Activated T-cell treated with anti-CD3 and anti-CD28 coated beads for 4 hours (primary cell): ENCODE measurements around the gene C2CD4A.
A peak's percentile ranks its signal among the peaks of the same experiment; 100 is the strongest.
"Not testable (repeated sequence)": the region's sequence is repeated elsewhere in the genome, so short reads cannot be mapped to it uniquely, and the experiment has no call there.

Experiments
- DNase-seq: peaks from one replicate; pipeline ENCODE4 v3.0.0-alpha.2; 2020

Gene C2CD4A, protein sequence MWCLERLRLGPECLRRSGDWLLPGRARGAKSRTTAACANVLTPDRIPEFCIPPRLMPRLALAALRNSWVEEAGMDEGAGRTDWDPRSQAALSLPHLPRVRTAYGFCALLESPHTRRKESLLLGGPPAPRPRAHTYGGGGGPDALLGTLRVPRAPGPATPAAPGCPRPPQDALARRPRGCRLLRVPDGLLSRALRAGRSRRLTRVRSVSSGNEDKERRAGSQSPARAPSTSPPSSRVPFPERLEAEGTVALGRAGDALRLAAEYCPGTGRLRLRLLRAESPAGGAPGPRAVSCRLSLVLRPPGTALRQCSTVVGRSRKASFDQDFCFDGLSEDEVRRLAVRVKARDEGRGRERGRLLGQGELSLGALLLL

DNA sequence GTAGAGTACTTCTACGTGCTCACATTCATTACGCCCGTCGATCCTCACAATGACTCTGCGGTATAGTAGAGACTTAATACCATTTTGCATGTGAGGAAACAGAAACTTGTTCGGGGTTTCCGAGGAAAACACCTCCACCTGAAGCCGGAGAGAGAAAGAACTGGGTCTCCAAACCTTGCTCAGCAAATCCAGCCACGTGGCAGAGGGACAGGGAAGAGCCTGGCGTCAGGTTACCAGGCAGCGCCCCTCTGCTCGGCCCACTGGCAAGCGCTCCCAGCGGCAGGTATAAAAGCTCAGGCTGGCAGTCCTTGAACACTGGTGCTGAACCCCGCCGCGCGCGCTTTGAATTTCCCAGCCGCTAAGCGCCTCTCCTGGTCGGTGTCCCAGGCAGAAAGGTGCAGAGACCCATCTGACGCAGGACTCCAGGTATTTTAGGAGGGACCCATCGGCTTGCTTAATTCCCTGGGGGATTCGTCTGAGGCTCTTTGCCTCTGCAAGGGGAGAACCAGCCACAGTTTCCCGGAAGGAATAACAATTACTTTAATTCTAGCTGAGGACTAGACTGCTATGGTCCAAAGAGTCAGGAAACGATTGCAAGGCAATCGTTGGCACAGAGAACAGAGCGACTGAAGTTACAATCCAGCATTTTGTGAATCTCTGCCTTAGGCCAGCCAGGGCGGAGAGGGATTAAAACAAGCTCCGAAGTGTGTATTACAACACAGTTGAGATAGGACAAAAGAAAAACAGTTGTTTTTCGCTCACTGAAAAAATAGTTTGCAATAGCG lies at the start of gene C2CD4A:
Gene C2CD4A (plus strand): TSS at position 315 of the 785 bp plus-strand sequence. CDS start 637 bp downstream, outside the sequence.
- DNase-seq = peak; percentile 40

DNA sequence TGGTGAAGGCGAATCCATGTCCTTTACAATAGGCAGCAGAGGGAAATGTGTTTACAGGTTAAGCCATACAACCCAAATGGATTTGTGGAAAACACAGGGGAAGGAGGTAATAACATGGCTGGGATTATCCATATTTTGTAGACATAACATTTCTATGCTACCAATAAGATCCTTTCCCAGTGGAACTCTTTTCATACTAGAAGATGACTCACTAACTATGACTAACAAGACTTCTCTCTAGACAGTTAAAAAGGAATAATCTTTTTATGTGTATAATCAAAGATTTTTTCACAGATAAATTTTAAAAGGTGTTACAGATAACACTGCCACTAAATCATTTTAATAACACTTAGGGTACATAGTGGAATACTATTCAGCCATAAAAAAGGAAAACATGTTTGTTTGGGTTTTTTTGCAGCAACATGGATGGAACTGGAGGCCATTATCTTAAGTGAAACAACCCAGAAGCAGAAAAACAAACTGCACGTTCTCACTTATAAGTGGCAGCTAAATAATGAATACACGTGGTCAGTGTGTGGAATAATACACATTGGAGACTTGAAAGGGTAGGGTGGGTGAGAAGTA lies 46.1 kb upstream of the C2CD4A start:
- no peak for DNase-seq

DNA sequence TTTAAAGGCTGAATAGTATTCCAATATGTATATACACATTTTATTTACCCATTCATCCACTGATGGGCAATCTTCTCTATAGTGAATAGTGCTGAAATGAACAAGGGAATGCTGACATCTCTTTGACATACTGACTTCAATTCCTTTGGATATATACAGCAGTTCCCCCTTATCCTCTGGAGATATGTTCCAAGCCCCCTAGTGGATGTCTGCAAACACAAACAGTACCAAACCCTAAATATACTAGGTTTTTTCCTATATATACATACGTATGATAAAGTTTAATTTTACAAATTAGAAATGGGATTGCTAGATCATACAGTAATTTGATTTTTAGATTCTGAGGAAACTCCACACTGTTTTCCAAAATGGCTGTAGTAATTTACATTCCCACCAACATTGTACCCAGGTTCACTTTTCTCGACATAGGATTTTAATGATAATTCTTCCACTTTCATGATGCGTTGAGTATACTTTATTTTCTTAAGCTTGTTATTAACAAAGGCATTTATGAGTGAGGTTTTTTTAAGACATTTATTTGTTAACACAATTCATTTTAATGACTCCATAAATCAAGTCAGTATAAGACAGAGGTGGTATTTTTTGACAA lies 44.7 kb upstream of the C2CD4A start:
- no peak for DNase-seq

DNA sequence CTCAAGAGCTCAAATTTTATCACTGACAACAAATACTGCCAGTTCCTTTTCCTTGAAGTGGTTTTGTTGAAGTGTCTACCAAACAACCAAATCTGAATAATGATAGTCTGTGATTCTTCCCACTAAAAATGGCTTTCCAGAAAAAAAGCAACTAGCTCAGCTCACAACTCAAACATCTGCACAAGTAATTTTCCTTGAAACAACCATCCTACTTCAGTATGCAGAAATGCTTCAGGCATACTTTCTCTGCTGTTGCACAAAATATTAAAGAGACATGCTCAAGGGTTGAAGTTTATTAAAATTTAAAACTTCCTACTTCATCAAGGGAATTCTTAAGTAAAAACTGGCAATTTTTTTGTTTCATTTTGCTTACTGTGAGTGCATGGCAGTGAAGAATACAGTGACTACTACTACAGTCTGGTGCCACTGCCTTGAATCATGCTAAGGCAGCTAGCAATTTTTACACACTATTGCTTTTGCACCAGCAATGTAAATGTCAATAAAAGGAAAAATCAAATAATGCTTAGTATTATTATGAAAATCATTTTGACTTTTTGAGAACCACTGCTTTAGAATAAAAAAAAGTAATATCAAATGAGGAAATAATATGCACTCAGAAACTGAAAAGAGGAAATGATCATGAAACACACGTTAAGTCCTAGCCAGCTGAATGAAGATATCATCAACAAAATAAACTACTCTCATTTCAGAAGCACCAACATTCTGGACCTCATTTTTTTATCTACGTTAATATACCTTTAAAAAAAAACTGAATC lies 40.1 kb upstream of the C2CD4A start:
- DNase-seq = no peak

DNA sequence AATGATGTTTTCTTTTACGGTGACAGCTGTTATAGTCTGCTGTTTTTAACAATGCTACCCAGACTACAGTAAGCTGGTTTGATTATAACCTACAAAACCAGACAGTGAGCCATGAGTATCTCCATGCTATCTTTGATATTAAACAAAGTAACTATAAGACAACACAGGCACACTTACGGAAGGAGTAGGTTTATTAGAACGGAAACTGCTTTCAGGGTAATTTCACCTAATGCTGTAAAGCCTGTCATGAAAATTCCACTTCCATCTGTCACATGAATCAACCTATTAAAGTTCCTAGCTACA lies 39.6 kb upstream of the C2CD4A start:
- no peak for DNase-seq

DNA sequence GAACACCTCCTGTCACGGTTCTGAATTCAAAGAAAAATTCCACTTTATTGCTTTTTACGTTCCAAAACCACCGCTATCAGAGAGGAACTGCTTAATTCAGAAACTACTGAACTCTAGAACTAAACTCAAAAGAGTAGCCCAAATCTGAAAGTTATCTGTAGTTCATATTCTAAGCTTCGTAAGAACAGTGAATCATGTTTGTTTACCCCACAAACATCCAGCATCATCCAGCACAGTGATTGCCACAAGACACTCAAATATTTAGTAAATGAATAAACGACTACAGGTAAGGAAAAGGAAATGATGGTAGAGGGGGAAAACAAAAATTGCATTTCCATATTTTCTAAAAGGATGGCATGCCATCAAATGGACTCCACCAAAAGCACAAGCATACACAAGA lies 38.9 kb upstream of the C2CD4A start:
- no peak for DNase-seq

DNA sequence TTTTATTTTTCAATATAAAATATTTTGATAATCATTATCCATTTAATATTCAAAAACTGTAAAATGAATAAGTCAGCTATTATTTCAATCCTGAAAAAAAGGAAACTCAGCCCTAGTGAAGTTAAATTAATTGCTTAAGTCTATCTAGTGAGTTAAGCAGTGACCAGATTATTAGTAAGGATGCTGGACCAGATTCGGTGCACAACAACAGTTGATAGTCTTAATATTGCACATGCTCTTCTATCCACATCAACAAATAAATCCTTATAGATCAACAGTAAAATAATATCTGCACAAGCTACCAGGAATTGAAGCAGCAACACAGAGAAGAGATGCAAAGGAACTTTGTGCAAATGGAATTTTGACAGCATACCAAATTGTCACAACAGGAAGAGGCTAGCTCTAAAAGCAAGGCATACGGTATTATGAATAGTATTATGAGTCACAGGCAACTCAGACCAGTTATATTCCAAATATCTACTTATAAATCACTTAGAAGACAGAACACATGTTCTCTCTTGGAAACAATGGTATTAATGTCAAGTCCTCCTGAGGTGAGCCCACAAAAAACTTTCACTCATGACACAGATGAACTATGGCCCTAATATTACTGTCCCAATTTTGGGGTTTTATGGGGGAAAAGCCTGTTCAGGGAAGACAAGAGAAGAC lies 31.4 kb upstream of the C2CD4A start:
- DNase-seq = no peak

DNA sequence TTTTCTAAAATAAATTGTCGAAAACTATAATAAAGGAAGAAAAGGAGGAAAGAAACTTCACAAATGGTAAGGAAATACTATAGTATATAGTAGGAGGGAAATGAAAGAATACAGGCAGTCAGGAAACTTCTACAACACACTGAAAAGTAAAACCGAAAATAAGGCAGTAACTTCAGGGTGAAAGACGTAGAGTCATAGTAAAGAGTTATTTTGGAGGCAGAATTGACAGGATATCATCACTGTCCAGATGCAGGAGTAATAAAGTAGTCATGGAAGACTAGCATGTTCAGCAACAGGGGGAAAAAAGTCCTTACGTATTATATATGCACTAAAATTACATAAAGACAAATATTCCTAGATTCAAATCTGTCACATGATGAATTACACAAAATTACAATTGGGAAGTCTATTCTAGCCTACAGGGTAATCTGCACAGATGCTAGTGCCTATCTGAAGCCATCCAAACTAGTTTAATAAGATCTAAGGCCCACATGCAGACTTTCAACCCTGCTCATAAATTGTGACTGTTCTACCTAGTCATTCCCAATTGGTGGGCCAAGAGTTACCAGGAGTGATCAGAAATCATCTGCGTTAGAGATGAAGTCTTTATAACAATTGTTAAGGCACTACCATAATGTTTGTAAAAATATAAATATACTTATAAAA lies 20.6 kb upstream of the C2CD4A start:
- DNase-seq = no peak

DNA sequence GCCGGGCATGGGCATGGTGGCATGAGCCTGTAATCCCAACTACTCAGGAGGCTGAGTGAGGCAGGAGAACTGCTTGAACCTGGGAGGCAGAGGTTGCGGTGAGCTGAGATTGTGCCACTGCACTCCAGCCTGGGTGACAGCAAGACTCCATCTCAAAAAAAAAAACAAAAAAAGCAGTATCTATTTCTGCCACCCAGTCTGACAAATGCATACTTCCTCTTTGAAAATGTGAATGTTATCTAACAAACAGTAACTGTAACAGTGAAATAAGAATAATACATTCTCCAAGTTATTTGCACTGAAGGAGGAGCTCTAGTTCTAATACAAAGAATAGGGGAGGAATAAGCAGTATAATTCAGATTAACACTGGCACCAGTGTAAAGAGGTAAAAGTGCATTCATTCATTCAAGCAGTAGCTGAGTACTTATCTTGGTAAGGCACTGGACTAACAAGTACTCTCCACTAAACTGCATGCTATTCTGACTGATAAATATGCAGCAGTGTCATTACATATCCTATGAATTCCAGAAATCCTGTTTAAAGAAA lies 19.4 kb upstream of the C2CD4A start:
- DNase-seq = no peak

DNA sequence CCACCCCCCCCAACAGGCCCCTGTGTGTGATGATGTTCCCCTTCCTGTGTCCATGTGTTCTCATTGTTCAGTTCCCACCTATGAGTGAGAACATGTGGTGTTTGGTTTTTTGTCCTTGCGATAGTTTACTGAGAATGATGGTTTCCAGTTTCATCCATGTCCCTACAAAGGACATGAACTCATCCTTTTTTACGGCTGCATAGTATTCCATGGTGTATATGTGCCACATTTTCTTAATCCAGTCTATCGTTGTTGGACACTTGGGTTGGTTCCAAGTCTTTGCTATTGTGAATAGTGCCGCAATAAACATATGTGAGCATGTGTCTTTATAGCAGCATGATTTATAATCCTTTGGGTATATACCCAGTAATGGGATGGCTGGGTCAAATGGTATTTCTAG lies 18.5 kb upstream of the C2CD4A start:
- not testable (repeated sequence) for DNase-seq

DNA sequence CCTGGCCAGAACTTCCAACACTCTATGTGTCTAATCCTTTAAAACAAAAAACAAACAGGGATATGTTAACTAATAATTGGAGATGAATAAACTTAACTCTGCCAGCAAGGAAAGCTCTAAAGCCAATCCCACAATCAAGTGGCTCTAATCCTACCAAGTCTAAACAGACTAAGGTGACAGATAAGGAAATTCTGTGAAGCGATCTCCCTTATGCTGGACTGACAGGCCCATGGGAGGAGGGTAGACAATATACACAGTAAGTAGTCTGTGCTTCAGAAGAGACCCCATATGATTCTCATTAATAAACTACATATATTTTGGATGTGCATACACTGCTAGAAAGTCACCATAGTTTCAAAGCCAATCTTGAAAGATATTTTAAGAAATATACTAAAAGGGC lies 16.7 kb upstream of the C2CD4A start:
- no peak for DNase-seq

DNA sequence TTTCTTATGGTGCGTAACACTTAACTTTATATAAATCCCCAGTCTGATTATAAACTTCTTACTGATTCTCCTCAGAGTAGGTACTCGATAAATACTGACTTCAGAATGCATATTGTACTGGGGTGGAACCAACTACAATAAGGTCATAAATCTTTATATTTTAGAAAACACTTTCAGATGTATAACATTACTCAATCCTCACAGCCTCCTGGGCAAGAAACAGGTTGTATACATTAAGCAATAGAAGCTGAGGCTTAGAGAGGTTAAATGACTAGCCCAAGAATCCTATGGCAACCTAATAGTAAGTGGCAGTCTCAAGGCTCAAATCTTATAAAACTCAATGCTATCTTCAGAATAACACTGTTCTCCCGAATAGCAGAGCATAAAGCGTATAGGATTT lies 15.6 kb upstream of the C2CD4A start:
- DNase-seq = no peak

DNA sequence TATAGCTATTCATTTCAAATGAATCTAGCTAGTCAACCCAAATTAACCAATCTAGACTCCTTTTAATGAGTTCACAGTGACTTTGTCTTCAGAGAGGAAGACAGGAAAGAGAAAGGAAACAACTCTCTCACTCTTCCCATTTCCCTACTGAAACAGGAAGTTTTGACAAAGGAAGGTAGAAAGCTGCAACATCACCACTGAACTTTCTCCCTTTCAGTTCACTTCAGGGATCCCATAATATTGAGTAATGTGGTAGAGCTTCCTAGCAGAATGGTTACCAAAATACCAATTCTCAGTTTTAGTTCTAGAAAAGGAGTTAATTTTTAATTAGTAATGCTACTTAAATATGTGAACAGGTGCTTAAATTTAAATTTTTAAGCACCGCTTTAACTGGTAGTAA lies 14.1 kb upstream of the C2CD4A start:
- no peak for DNase-seq

DNA sequence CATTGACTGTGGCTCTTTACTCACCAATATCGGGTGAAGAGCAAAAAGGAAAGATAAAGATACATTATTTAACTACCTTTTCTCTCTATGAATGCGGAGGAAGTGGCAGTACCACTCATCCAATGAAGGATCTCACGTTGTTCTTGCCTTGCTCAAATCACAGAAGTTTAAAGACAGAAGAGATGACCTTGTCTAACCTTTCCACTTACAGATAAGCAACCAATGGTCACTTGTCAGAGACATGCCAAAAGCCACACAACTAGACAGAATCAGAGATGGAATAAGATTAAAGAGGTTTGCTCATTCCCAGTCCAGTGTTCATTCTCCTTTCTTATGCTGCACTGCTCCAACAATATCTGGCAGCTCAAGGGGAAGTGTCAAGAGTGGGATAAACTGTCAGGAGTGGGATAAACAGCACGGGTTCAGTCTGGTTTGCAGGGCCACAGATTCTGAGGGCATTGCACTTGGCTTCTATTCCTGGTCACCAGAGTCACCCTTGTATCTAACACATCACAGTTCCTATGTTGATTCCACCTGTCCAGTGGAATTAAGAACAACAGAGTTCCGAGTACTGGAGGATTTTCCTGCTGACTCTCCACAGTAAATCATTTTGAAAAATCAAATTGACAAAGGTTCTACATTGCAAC lies 13.2 kb upstream of the C2CD4A start:
- no peak for DNase-seq

DNA sequence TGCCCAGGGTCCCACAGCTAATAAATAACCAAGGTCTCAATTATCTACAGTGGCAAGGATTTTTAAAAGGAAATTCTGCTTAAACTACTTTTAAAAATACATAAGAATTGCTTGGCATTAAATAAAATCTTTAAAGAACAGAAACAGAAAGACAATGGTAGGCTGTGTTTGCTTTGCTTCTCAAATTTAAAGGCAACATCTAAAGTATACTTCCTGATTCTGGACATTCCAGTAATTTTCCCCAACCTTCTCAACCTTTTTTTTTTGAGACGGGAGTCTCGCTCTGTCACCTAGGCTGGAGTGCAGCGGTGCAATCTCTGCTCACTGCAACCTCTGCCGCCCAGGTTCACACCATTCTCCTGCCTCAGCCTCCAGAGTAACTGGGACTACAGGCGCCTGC lies 11.8 kb upstream of the C2CD4A start:
- no peak for DNase-seq

DNA sequence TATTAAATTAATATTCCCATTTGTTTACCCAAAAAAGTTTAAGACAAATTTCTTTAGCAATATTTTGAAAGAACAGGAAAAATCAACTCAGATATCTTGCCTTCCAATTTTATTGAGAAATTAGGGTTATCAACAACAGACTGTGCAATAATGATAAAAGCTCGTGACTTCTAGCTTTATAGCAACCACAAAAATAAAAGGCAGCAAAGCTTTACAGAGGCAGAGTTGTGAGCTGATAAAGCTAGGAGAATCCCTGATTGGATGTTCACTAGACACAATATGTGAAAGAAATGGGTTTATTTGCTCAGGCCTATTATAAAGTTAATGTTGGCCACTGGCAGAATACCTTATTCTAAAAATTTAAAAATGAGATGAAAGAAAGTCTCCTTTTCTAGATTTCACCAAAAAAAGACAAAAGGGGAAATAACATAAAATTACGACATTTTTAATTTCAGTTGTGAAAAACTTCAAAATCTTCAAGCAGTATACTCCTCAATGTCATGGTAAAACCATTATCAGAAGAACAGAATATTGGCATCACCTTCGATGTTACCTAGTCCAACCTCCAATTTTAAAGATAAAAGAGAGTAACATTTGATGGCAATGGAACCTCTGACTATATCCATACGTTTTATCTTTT lies 9.3 kb upstream of the C2CD4A start:
- no peak for DNase-seq

DNA sequence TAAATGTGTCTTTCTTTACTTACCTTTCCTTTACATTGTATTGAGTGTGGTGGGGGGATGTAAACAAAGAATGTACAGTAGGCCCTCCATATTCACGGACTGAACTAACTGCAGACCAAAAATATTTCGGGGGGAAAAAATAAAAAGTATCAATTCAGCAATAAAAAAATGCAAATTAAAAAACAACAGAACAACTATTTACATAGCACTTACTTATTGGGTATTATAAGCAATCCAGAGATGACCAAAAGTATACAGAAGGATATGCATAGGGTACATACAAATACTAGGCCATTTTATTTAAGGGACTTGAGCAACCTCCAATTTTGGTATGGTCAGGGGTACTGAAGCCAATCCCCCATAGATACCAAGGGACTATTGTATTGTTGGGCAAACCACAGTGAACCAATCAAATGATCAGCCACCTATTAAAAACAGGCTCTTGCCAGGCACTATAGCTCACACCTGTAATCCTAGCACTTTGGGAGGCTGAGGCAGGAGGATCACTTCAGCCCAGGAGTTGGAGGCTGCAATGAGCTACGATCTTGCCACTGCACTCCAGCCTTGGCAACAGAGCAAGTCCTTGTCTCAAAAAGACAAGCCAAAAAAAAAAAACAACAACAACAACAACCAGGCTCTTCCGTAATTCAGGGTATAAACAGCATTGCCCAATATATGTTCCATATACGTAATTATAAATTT lies 8.3 kb upstream of the C2CD4A start:
- DNase-seq = no peak

DNA sequence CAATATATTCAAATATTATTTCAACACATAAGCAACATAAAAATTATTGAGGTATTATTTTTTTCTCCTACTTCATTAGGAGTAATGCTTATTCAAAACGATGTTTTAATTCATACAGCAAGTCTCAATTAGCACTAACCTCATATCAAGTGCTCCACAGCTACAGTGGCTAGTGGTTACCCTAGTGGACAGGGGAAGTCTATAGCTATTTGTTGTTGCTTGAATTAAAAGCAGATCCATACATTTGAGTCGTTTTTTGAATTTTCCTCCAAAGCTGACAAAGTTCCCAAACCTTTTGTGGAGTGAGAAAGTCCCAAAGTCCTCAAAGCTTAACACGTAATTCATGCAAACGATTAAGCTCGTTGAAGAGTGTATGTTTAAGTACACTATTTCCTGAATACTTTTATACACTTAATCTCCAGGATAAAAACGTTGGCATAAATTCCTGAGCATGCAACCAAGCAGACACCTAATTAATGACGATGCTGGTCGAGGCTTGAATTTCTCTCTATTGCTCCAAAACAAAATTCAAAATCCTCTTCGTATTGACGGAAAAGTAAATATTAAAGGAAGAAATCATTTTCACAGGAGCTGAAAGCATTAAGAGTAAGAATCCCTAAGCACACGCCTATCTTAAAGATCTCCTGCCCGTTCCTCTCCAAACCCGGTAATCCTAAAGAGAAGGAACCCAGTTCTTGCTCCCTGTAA lies 7.5 kb upstream of the C2CD4A start:
- DNase-seq = no peak

DNA sequence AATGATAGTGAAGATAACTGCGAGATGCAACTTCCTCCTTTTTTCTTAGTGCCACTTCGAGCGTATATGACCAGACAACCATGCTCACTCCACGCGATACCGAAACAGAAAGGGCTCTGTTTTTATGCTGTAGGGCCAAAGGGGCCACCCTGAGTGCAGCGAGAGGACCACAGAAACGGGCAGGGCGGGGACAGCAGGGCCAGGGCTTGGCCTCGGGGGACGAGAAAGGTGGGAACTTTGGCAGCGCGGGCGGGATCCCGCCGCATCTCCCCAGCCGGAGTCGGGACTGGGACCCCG lies 7.0 kb upstream of the C2CD4A start:
- peak; percentile 42 for DNase-seq
